HAP-1 (cell line): ENCODE results near the gene NNT.
"Not testable (repeated sequence)": the region's sequence is repeated elsewhere in the genome, so short reads cannot be mapped to it uniquely, and the experiment has no call there.

Experiments used
- DNase-seq, 2 experiments: peaks; one replicate each; pipeline ENCODE4 v3.0.0-alpha.2; 2016 to 2020; ENCODE audit warnings: low spot score in 2 of 2
- H3K27me3 ChIP-seq: fragments of 250-450 bp; sonication (Bioruptor Pico); 2 replicates; pipeline ENCODE4 v1.5.1; 2020; ENCODE audit warnings: low read depth, mild to moderate bottlenecking, moderate library complexity
- H3K36me3 ChIP-seq: fragments of 250-450 bp; sonication (Bioruptor Pico); replicated peaks from 2 replicates; pipeline ENCODE4 v1.5.1; 2020; ENCODE audit warnings: mild to moderate bottlenecking
- H3K4me1 ChIP-seq: fragments of 250-450 bp; sonication (Bioruptor Pico); 2 replicates; pipeline ENCODE4 v1.5.1; 2020; ENCODE audit warnings: mild to moderate bottlenecking
- H3K4me3 ChIP-seq: fragments of 250-450 bp; sonication (Bioruptor Pico); 2 replicates; pipeline ENCODE4 v1.5.1; 2020; ENCODE audit warnings: mild to moderate bottlenecking, moderate library complexity
- H3K9me3 ChIP-seq: fragments of 250-450 bp; sonication (Bioruptor Pico); 2 replicates; pipeline ENCODE4 v1.5.1; 2020; ENCODE audit warnings: mild to moderate bottlenecking, moderate library complexity
- in situ Hi-C: fragments of 300-500 bp; cut with MboI; formaldehyde crosslinking; loops from 3 replicates; pipeline ENCODE4 v1.14.3; 2020; ENCODE audit warnings: low sequenced_read_pairs, inconsistent platforms, mixed read lengths

Gene NNT

GRCh38 chr5:43598927-43599326 lies 4.1 kb upstream of the NNT start:
- in situ Hi-C loops, H3K9me3 ChIP-seq, H3K36me3 ChIP-seq, H3K4me3 ChIP-seq, DNase-seq, H3K27me3 ChIP-seq: not testable (repeated sequence)
- H3K4me1 ChIP-seq, result peaks cover 18% of the 10 kb centered on the region

DNA sequence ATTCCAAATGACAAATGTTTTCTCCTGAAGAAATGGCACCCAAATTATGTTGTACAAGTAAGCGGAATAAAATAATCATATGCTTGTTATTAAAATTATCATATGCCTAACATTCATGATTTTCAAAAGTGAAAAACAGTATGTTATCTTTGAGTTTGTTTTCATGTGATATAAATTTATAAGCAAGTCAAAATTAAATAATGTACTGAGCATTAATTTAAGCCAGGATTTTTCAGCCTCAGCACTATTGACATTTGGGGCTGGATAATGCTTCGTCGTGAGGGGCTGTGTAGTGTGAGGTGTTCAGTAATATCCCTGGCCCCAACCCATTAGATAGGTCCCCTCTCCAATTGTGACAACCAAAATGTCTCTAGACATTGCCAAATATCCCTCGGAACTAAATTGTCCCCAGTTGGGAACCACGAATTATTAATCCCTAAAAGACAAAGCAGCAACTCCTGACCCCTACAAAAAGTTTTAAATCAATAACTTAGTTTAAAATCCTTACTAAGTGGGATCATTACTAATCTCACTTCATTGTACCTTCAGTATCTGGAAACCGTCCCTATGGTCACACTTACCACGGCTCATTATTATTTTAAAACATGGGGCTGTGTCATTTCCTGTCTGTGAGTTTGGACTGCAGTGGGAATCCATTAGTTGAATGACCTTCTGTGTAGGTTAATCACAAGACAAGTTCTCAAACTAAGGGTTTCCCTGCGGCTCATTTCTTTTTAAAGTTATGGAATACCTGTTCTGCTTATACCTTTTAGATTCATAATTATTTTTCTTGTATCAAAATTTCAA lies 1.3 kb upstream of the NNT start:
- in situ Hi-C loops, result no loop called here
- H3K27me3 ChIP-seq, result no peaks in the 10 kb centered on the region
- H3K4me3 ChIP-seq, result peak overlapping the region; percentile 51
- no peaks in the 10 kb centered on the region for H3K9me3 ChIP-seq
- H3K4me1 ChIP-seq, result peaks cover 22% of the 10 kb centered on the region
- peaks cover 20% of the 10 kb centered on the region for H3K36me3 ChIP-seq
- DNase-seq, result peak; percentile 26 to 59

DNA sequence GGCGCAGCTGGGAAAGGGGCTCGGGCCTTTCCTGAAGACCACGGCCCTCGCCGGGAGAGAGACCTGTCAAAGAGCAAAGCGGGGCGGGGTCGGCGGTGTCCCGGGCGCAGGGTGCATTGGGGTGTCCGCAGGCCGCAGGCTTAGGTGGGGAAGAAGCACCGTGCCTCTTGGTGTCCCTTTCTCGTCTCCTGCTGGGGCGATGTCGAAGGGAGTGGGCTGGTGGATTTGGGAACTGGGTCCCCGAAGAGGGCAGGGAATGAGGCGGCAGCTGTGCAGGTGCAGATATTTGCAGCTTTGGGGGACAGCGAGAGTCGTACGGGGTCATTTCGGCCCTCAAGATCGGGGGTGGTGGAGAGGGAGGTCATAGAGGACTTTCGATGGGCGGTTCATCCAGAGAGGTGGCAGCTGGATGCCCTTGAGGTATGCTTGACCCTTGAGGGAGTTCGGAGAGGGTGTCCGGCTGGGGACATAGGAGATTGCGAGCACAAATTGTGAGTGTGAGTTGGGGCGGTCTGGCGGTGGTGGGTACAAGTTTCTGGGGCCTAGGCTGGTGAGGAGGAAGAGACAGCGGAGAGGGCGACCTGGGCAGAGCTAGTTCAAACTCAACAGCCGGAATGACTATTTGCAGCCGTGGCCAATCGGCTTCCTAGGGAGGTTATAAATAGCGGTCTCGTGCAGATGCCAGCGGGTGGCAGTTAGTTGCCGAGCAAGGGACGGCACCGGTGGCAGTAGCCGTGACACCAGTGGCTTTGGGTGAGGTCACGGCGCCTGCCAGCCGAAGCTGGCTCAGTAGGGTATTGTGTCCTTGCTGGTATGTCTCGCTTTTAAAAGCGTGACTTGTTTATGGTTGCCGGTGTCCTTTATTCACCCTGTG lies 601 bp downstream of the NNT start:
- peak; percentile 58 to 76 for DNase-seq
- peaks cover 22% of the 10 kb centered on the region for H3K4me1 ChIP-seq
- no peaks in the 10 kb centered on the region for H3K9me3 ChIP-seq
- peak overlapping the region; percentile 51 for H3K4me3 ChIP-seq
- no peaks in the 10 kb centered on the region for H3K27me3 ChIP-seq
- H3K36me3 ChIP-seq, result peaks cover 31% of the 10 kb centered on the region
- in situ Hi-C loops, result no loop called here

GRCh38 chr5:43604699-43605098 lies 1.7 kb downstream of the NNT start:
- Histone ChIP-seq H3K4me1 (peaks cover 21% of the 10 kb centered on the region), H3K9me3 (no peaks in the 10 kb centered on the region), H3K27me3 (no peaks in the 10 kb centered on the region), H3K36me3 (peaks cover 42% of the 10 kb centered on the region), H3K4me3 (peak overlapping the region; percentile 51)
- no peak for DNase-seq
- in situ Hi-C loops, result loop anchor here (5.0 kb wide), 1 partner anchor 57 kb away; no protein-coding TSS in a partner anchor

- Histone ChIP-seq H3K4me1 (peaks cover 10% of the 10 kb centered on the region), H3K36me3 (peaks cover 56% of the 10 kb centered on the region), H3K4me3 (no peak overlapping the region), H3K27me3 (no peaks in the 10 kb centered on the region), H3K9me3 (no peaks in the 10 kb centered on the region)
- in situ Hi-C loops, result loop anchor here (5.0 kb wide), 1 partner anchor 59 kb away; no protein-coding TSS in a partner anchor
- no peak for DNase-seq
Observed at GRCh38 chr5:43606351-43606750, 3.4 kb downstream of the NNT start.

- no peaks in the 10 kb centered on the region for H3K9me3 ChIP-seq
- peaks cover 6% of the 10 kb centered on the region for H3K4me1 ChIP-seq
- no peak for DNase-seq
- no peaks in the 10 kb centered on the region for H3K27me3 ChIP-seq
- in situ Hi-C loops, result loop anchor here (5.0 kb wide), 1 partner anchor 61 kb away; no protein-coding TSS in a partner anchor
- H3K4me3 ChIP-seq, result no peak overlapping the region
- H3K36me3 ChIP-seq, result peaks cover 77% of the 10 kb centered on the region
Observed at GRCh38 chr5:43608406-43608805, 5.4 kb downstream of the NNT start.

GRCh38 chr5:43609752-43610151 lies 6.8 kb downstream of the NNT start:
- H3K4me1 ChIP-seq, result peaks cover 2% of the 10 kb centered on the region
- in situ Hi-C loops, result loop anchor here (5.0 kb wide), 1 partner anchor 62 kb away; no protein-coding TSS in a partner anchor
- H3K4me3 ChIP-seq, result no peak overlapping the region
- no peaks in the 10 kb centered on the region for H3K9me3 ChIP-seq
- H3K27me3 ChIP-seq, result no peaks in the 10 kb centered on the region
- no peak for DNase-seq
- H3K36me3 ChIP-seq, result peaks cover 84% of the 10 kb centered on the region

GRCh38 chr5:43613370-43613769 lies 10.4 kb downstream of the NNT start:
- Histone ChIP-seq H3K4me3 (no peak overlapping the region), H3K36me3 (peaks cover 94% of the 10 kb centered on the region), H3K4me1 (peaks cover 5% of the 10 kb centered on the region), H3K9me3 (no peaks in the 10 kb centered on the region), H3K27me3 (no peaks in the 10 kb centered on the region)
- DNase-seq, result no peak
- in situ Hi-C loops, result no loop called here

- Histone ChIP-seq H3K9me3 (no peaks in the 10 kb centered on the region), H3K27me3 (no peaks in the 10 kb centered on the region), H3K4me1 (peaks cover 4% of the 10 kb centered on the region; the same call in 1 of the 2 replicates), H3K36me3 (peaks cover 87% of the 10 kb centered on the region), H3K4me3 (no peak overlapping the region)
- peak in 1 of 2 experiments; percentile 23 for DNase-seq
- in situ Hi-C loops, result no loop called here
Observed at GRCh38 chr5:43615445-43616184, 12.6 kb downstream of the NNT start.

GRCh38 chr5:43616535-43616934 lies 13.6 kb downstream of the NNT start:
- H3K36me3 ChIP-seq, result peaks cover 83% of the 10 kb centered on the region
- DNase-seq, result no peak

GRCh38 chr5:43619380-43619779 lies 16.4 kb downstream of the NNT start:
- no peak for DNase-seq
- Histone ChIP-seq H3K4me1 (peaks cover 3% of the 10 kb centered on the region; the same call in 1 of the 2 replicates), H3K27me3 (no peaks in the 10 kb centered on the region), H3K36me3 (peaks cover 72% of the 10 kb centered on the region), H3K9me3 (no peaks in the 10 kb centered on the region), H3K4me3 (no peak overlapping the region)
- in situ Hi-C loops, result no loop called here

More at GRCh38 chr5:43616535-43616934, 13.6 kb downstream of the NNT start:
- Histone ChIP-seq H3K9me3 (no peaks in the 10 kb centered on the region), H3K4me3 (no peak overlapping the region), H3K4me1 (peaks cover 3% of the 10 kb centered on the region; the same call in 1 of the 2 replicates), H3K27me3 (no peaks in the 10 kb centered on the region)
- in situ Hi-C loops, result no loop called here

- no peak for DNase-seq
- in situ Hi-C loops, result no loop called here
- no peak overlapping the region for H3K4me3 ChIP-seq
- peaks cover 3% of the 10 kb centered on the region; the same call in 1 of the 2 replicates for H3K4me1 ChIP-seq
- H3K27me3 ChIP-seq, result no peaks in the 10 kb centered on the region
- H3K9me3 ChIP-seq, result no peaks in the 10 kb centered on the region
- H3K36me3 ChIP-seq, result peaks cover 71% of the 10 kb centered on the region
Observed at GRCh38 chr5:43619911-43620310, 16.9 kb downstream of the NNT start.

- Histone ChIP-seq H3K27me3 (no peaks in the 10 kb centered on the region), H3K4me1 (no peaks in the 10 kb centered on the region; the same call in 1 of the 2 replicates), H3K36me3 (peaks cover 73% of the 10 kb centered on the region), H3K4me3 (no peak overlapping the region), H3K9me3 (no peaks in the 10 kb centered on the region)
- in situ Hi-C loops, result no loop called here
- no peak for DNase-seq
Observed at GRCh38 chr5:43620944-43621505, 18.0 kb downstream of the NNT start.
